AG09319 (cell line): Measurements from ENCODE around the gene UMOD.

ENCODE experiments used
- DNase-seq: peaks from one replicate; pipeline ENCODE4 v3.0.0-alpha.2; 2010; ENCODE audit warnings: low read depth; ENCODE audit errors: extremely low read depth
- TF ChIP-seq, protein P1 (sequence below): IDR thresholded peaks from 2 replicates; pipeline ENCODE4 v1.5.1; 2011; ENCODE audit warnings: low read depth, mild to moderate bottlenecking, inconsistent platforms, low read length, moderate library complexity

UMOD gene

DNA sequence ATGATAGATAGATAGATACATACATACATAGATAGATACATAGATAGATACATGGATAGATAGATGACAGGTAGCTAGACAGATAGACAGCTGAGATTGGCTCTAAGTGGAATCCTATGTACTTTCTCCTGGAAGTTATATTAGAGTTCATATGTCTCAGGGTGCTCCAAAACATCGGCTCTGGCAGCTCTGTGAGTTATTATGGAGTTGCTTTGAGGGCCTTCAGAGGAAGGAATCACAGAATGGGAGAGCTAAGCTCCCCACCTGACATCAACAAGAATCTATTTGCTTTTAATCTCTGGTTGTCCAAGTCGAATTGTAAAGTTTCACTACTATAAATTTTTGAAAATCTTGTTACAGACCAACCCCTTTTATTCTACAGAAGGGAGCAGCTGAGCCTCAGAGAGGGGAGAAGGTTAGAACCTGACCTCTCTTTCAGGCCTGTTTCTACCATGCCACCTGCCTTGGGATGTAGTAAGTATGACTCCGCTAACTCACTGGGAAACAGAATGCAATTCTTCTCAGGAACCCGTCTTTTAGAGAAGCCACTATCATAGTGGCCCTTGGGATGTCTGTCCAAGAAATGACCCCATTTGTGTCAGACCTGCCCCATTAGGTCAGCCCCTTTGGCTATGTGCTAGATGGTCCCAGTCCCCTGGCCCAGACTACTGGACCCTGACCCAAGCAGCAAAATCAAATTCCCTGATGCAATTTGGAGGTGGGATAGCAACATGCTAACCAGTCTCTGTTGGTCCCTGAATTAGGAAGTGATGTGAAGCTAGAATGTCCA, 43.5 kb downstream of the UMOD start:
- TF ChIP-seq, protein P1, sequence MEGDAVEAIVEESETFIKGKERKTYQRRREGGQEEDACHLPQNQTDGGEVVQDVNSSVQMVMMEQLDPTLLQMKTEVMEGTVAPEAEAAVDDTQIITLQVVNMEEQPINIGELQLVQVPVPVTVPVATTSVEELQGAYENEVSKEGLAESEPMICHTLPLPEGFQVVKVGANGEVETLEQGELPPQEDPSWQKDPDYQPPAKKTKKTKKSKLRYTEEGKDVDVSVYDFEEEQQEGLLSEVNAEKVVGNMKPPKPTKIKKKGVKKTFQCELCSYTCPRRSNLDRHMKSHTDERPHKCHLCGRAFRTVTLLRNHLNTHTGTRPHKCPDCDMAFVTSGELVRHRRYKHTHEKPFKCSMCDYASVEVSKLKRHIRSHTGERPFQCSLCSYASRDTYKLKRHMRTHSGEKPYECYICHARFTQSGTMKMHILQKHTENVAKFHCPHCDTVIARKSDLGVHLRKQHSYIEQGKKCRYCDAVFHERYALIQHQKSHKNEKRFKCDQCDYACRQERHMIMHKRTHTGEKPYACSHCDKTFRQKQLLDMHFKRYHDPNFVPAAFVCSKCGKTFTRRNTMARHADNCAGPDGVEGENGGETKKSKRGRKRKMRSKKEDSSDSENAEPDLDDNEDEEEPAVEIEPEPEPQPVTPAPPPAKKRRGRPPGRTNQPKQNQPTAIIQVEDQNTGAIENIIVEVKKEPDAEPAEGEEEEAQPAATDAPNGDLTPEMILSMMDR, result no peak

GRCh38 chr16:20308266-20308665, 44.2 kb downstream of the UMOD start:
- DNase-seq, result no peak
- TF ChIP-seq, protein P1, result no peak

More for the DNA sequence above, 43.5 kb downstream of the UMOD start:
- no peak for DNase-seq

DNA sequence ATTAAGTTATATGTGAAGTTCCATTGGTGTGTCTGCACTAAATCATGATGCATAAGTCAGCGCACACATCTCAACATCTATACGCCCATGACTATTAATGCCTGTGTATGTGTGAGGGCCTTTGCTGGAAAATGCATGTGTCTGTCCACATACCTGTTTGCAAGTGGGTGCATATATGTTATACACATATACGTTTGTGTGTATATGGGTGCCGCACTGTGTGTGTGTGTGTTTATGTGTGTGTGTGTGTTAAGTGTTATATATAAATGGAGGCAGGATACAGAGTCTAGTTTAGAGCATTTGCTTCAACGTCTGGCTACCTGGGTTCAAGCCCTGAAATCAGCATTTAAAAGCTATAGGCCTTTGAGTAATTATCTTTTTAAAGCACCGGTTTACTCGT, 44.7 kb downstream of the UMOD start:
- TF ChIP-seq, protein P1, result no peak
- DNase-seq, result no peak

DNA sequence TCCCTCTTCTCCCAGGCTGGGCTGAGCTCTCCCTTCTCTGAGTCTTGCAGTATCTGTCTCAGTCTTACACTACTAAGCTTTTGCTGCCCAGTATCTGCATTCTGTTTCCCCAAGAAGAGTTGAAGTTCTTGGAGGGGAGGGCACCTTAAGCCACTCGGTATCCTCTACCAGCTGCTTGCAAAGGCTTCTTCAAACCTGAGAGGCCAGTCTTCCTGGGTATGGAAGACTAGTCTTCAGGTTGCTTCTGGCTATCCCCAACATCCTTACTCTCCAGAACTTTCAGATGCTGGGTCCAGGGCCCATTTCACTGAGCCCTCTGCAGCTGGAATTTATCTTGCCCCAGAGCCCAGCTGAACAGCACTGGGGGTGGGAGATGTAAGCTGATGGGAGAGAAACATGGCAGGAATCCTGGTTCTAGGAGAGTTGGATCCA, 45.3 kb downstream of the UMOD start:
- no peak for DNase-seq
- TF ChIP-seq, protein P1, result no peak

DNA sequence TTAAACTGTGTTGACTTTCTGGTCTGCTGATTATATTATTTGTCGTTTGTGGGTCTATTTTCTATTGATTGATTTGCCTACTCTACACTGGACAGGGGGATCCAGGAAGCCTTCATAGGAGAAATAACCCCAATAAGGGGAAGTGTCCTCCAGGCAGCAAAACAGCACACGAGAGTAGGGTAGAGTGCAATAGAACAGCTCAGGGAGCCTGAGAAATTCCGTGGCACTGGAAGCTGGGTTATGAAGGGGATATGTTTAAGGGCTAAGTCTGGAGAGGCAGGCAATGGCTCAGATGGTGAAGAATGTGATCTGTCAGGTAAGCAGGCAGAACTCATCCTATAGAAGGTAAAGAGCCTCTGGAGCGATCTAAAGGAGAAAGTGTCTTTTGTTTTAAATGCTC, 46.1 kb downstream of the UMOD start:
- DNase-seq, result no peak
- TF ChIP-seq, protein P1, result no peak

DNA sequence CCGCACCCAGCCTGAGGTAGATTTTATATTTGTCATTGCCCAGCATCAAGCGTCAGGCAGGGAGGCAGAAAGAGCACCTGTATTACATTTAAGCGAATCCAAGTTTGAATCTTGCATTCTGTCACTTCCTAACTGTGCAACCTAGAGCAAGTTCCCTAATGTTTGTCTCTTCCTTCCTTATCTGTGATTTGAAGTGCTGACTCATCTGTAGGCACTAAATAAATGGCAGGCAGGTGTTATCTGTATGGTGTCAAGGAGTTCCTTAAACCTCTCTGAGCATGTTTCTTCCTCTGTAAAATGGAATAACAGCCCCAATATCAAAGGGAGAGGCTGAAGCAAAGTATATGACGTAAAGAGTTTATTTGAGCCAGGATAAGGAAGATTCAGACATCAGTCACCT, 49.5 kb downstream of the UMOD start:
- TF ChIP-seq, protein P1, result no peak

GRCh38 chr16:20302389-20302788, 50.1 kb downstream of the UMOD start:
- TF ChIP-seq, protein P1, result no peak
- DNase-seq, result no peak

More for the DNA sequence above, 49.5 kb downstream of the UMOD start:
- DNase-seq, result no peak
